GM12878 (cell line): ENCODE data around the gene PAX5. TPM values are rescaled to one million over a fixed set of nuclear protein-coding genes. Genes with fewer than 3 reads are reported as not detected.

Experiments
- ATAC-seq: fragments of 200-7000 bp; cut with Tn5 transposase; 3 replicates; pipeline ENCODE4 v1.9.1; 2020; ENCODE audit warnings: mild to moderate bottlenecking, moderate library complexity
- BruUV-seq: library from RNA; stranded (reverse); fragments of 400-500 nt; replicated peaks from 2 replicates; lab custom pipeline; 2021; lab: Mats Ljungman, UMichigan
- CTCF ChIA-PET: fragments of 300-600 bp; sonication (Branson Sonifier 250); formaldehyde crosslinking; extraction: SDS; loops from one replicate; lab custom pipeline; 2021; ENCODE audit warnings: inconsistent platforms; lab: Yijun Ruan, JAX
- POLR2A ChIA-PET: fragments of 350-600 bp; formaldehyde crosslinking; extraction: SDS; loops from one replicate; lab custom pipeline; 2021; ENCODE audit warnings: inconsistent platforms; lab: Charles Lee
- RAD21 ChIA-PET: fragments of 300-600 bp; sonication (Branson Sonifier 250); formaldehyde crosslinking; loops from one replicate; lab custom pipeline; 2023; ENCODE audit warnings: antibody characterized with exemption; ENCODE audit not compliant: unreplicated experiment; lab: Charles Lee
- SMC1A ChIA-PET: fragments of 300-600 bp; sonication (Branson Sonifier 250); formaldehyde crosslinking; loops from one replicate; lab custom pipeline; 2023; ENCODE audit not compliant: unreplicated experiment, uncharacterized antibody; lab: Charles Lee
- DNase-seq: peaks from one replicate; pipeline ENCODE4 v3.0.0-alpha.2; 2011; ENCODE audit warnings: low read depth, low spot score
- FAIRE-seq: peaks from 3 replicates; lab custom pipeline; 2011; peaks lifted over from hg19 to GRCh38; lab: Jason Lieb, UNC
- H2AFZ ChIP-seq: 2 replicates; pipeline ENCODE4 v1.6.0; 2011; ENCODE audit warnings: low read depth, low read length, control low read depth; ENCODE audit not compliant: control insufficient read depth
- H3K27ac ChIP-seq: 2 replicates; pipeline ENCODE4 v1.5.1; 2011; ENCODE audit warnings: control low read depth; ENCODE audit not compliant: control insufficient read depth, insufficient read depth
- H3K27me3 ChIP-seq, 2 experiments: replicated peaks in 1 of 2; 2 replicates each; pipeline versions ENCODE4 v1.6.0 to v1.6.1; 2011; ENCODE audit warnings: low read length in 1 of 2; ENCODE audit not compliant: control insufficient read depth in 2 of 2, insufficient read depth in 2 of 2
- H3K36me3 ChIP-seq, 2 experiments: 2 replicates each; pipeline ENCODE4 v1.5.1; 2011; ENCODE audit warnings: low read length in 1 of 2; ENCODE audit not compliant: control insufficient read depth in 2 of 2, insufficient read depth in 2 of 2
- H3K4me1 ChIP-seq: 2 replicates; pipeline ENCODE4 v1.6.1; 2011; ENCODE audit warnings: mild to moderate bottlenecking, low read length, moderate library complexity, mixed read lengths; ENCODE audit not compliant: control insufficient read depth, insufficient read depth
- H3K4me2 ChIP-seq: 2 replicates; pipeline ENCODE4 v1.6.0; 2011; ENCODE audit warnings: control low read depth; ENCODE audit not compliant: control insufficient read depth, insufficient read depth
- H3K4me3 ChIP-seq: fragments of 200-600 bp; sonication (generic); 2 replicates; pipeline ENCODE4 v1.5.1; 2016
- H3K79me2 ChIP-seq: 2 replicates; pipeline ENCODE4 v1.6.0; 2011; ENCODE audit warnings: low read length; ENCODE audit not compliant: control insufficient read depth, insufficient read depth
- H3K9ac ChIP-seq: 2 replicates; pipeline ENCODE4 v1.8.0; 2011; ENCODE audit warnings: low read length, control low read depth, mixed read lengths; ENCODE audit not compliant: control insufficient read depth, insufficient read depth
- H3K9me3 ChIP-seq: replicated peaks from 3 replicates; pipeline ENCODE4 v1.5.1; 2011; ENCODE audit warnings: mild to moderate bottlenecking, low read length; ENCODE audit not compliant: control insufficient read depth, insufficient read depth
- H4K20me1 ChIP-seq: 2 replicates; pipeline ENCODE4 v1.6.0; 2011; ENCODE audit not compliant: control insufficient read depth, insufficient read depth
- BMI1 ChIP-seq: fragments of 450-650 bp; IDR thresholded peaks from 2 replicates; pipeline ENCODE4 v1.6.1; 2016; ENCODE audit warnings: mild to moderate bottlenecking, moderate library complexity, borderline replicate concordance
- DPF2 ChIP-seq: fragments of 450-650 bp; IDR thresholded peaks from 2 replicates; pipeline ENCODE4 v1.6.1; 2017; ENCODE audit warnings: mild to moderate bottlenecking
- HCFC1 ChIP-seq: fragments of 150-350 bp; IDR thresholded peaks from 2 replicates; pipeline ENCODE4 v1.6.1; 2014; ENCODE audit warnings: low read length
- IKZF2 ChIP-seq, 2 experiments: fragments of 450-650 bp; IDR thresholded peaks; 2 replicates each; pipeline ENCODE4 v1.6.1; 2017; ENCODE audit warnings: mild to moderate bottlenecking in 2 of 2, moderate library complexity in 2 of 2
- KLF5 ChIP-seq: fragments of 450-650 bp; IDR thresholded peaks from 2 replicates; pipeline ENCODE4 v1.6.1; 2014; ENCODE audit warnings: mild to moderate bottlenecking; ENCODE audit not compliant: partially characterized antibody
- MYB ChIP-seq: fragments of 150-350 bp; IDR thresholded peaks from 2 replicates; pipeline ENCODE4 v1.6.1; 2014; ENCODE audit warnings: mild to moderate bottlenecking, low read depth, low read length, borderline replicate concordance
- NFYB ChIP-seq: IDR thresholded peaks from 2 replicates; pipeline ENCODE4 v1.6.1; 2011; ENCODE audit warnings: low read depth, mild to moderate bottlenecking, low read length, improper control_type of control experiment, moderate library complexity; ENCODE audit not compliant: insufficient read depth
- PBX3 ChIP-seq: IDR thresholded peaks from 2 replicates; pipeline ENCODE4 v1.6.1; 2011; ENCODE audit warnings: mild to moderate bottlenecking, low read depth, low read length, moderate library complexity; ENCODE audit not compliant: insufficient replicate concordance
- PRDM15 ChIP-seq: fragments of 450-650 bp; formaldehyde crosslinking; IDR thresholded peaks from 2 replicates; pipeline ENCODE4 v1.4.0; 2020; ENCODE audit warnings: mild to moderate bottlenecking, moderate library complexity
- SIX5 ChIP-seq: IDR thresholded peaks from 2 replicates; pipeline ENCODE4 v1.6.1; 2011; ENCODE audit warnings: mild to moderate bottlenecking, low read depth, low read length, moderate library complexity; ENCODE audit not compliant: severe bottlenecking
- WGBS: methylation state at CpG from one replicate; pipeline ENCODE4 v1.1.6; 2016; ENCODE audit warnings: low lambda C conversion rate; ENCODE audit not compliant: insufficient replicate concordance, insufficient coverage; ENCODE audit errors: missing lambda C conversion rate; 5-methylcytosine and 5-hydroxymethylcytosine counted together
- in situ Hi-C: fragments of 300-500 bp; cut with MboI; formaldehyde crosslinking; loops from 9 replicates; pipeline ENCODE4 v1.14.3; 2018; ENCODE audit warnings: mixed read lengths
- intact Hi-C: fragments of 100-400 bp; cut with micrococcal nuclease; formaldehyde crosslinking; loops from one replicate; pipeline ENCODE4 v1.14.2; 2022; ENCODE audit not compliant: unreplicated experiment
- polyA plus RNA-seq, 11 experiments: library from polyadenylated mRNA; depleted of rRNA in 4 of 11; unstranded in 6 of 11; stranded (reverse) in 5 of 11; fragments of >200 nt; fragmentation: Nextera tagmentation in 4 of 11; fragmentation: Illumina TruSeq in 1 of 11; extraction: Ambion mirVana in 4 of 11; extraction: Trizol in 1 of 11; gene quantifications; 1 replicate in 1 of 11; 2 replicates in 10 of 11; pipeline versions ENCODE4 v1.2.1 to v1.2.3, GENCODE V29; 2011 to 2016; ENCODE audit warnings: inconsistent platforms in 2 of 11, missing spikeins in 2 of 11, low read depth in 1 of 11
- total RNA-seq, 4 experiments: library from RNA; depleted of rRNA in 3 of 4; stranded (reverse); fragments of >200 nt in 3 of 4; fragmentation: Illumina TruSeq in 1 of 4; extraction: Trizol in 1 of 4; gene quantifications; 2 replicates each; pipeline versions ENCODE4 v1.2.1 to v1.2.3, GENCODE V29; 2013 to 2021

Gene PAX5
- total and polyA plus RNA-seq, 10 of the 15 experiments (the other 5 are each of a cell fraction or from before 2014, with no cell fraction given): 2.2 to 123 (median 31.9) TPM

GRCh38 chr9:36815566-36816348, 218.3 kb downstream of the PAX5 start (continued):
- TF ChIP-seq PRDM15 (CRISPR knock-in tag) (no peak), BMI1 (no peak), PBX3 (no peak), IKZF2 (IDR thresholded peaks at IDR 0.05) (no peak), DPF2 (no peak), SIX5 (no peak)
- TF ChIP-seq, all 136 proteins: peak for 0

- CTCF ChIA-PET: interaction anchor here (1.0 to 1.6 kb wide), 2 partner anchors 10 to 12 kb away, joined by 3 to 4 read pairs; no protein-coding TSS in a partner anchor
- H3K9ac ChIP-seq: no peak overlapping the region
- no peaks in the 10 kb centered on the region for H3K36me3 ChIP-seq
- no peak for DNase-seq
- POLR2A ChIA-PET: no interaction called here
- H4K20me1 ChIP-seq: no peaks in the 10 kb centered on the region
- TF ChIP-seq MYB (no peak), KLF5 (no peak), NFYB (0 out of 2 replicates have a peak, but pooled peaks have one; percentile 12), HCFC1 (no peak)
- no peaks in the 10 kb centered on the region for H3K4me1 ChIP-seq
- RAD21 ChIA-PET: no interaction called here
- H3K9me3 ChIP-seq: no peaks in the 10 kb centered on the region
- no peak overlapping the region for H3K4me3 ChIP-seq
- no peaks in the 10 kb centered on the region for H3K79me2 ChIP-seq
- no peak for FAIRE-seq
- in situ Hi-C loops (no loop called here), intact Hi-C loops (no loop called here)
- no peak for ATAC-seq
- no peak overlapping the region for H2AFZ ChIP-seq
- no peak overlapping the region for H3K4me2 ChIP-seq
- SMC1A ChIA-PET: no interaction called here
- WGBS: 60% methylated on average over 3 of the region's 3 CpGs
- no TSS peak for BruUV-seq
- H3K27me3 ChIP-seq: peaks cover 0 to 3% of the 10 kb centered on the region in 2 experiments; a peak in 2 of 4 replicates
- H3K27ac ChIP-seq: no peak overlapping the region
Observed at GRCh38 chr9:36815023-36815422, 219.0 kb downstream of the PAX5 start.
